GM19328 (cell line): ENCODE measurements around the gene IL3.
"Not testable (repeated sequence)": the region's sequence is repeated elsewhere in the genome, so short reads cannot be mapped to it uniquely, and the experiment has no call there.

Experiments used
- ATAC-seq: cut with Tn5 transposase; IDR thresholded peaks from one replicate; pipeline ENCODE4 v1.9.1; 2021; ENCODE audit warnings: mild to moderate bottlenecking, moderate library complexity; ENCODE audit not compliant: unreplicated experiment

The IL3 gene

GRCh38 chr5:132093271-132093670 lies 32.8 kb downstream of the IL3 start:
- ATAC-seq = no peak

- no peak for ATAC-seq
Measured at GRCh38 chr5:132094393-132095076, 34.1 kb downstream of the IL3 start.

GRCh38 chr5:132095077-132095410 lies 34.6 kb downstream of the IL3 start:
- no peak for ATAC-seq

- ATAC-seq = no peak
Measured at GRCh38 chr5:132095424-132095972, 35.0 kb downstream of the IL3 start.

- ATAC-seq = no peak
Measured at GRCh38 chr5:132096904-132097303, 36.4 kb downstream of the IL3 start.

- no peak for ATAC-seq
Measured at GRCh38 chr5:132098151-132098594, 37.7 kb downstream of the IL3 start.

- no peak for ATAC-seq
Measured at GRCh38 chr5:132098621-132099020, 38.2 kb downstream of the IL3 start.

- peak; percentile 32 for ATAC-seq
Measured at GRCh38 chr5:132099076-132099748, 38.8 kb downstream of the IL3 start.

- no peak for ATAC-seq
Measured at GRCh38 chr5:132099905-132100304, 39.5 kb downstream of the IL3 start.

GRCh38 chr5:132100672-132101261 lies 40.3 kb downstream of the IL3 start:
- no peak for ATAC-seq

GRCh38 chr5:132101385-132101880 lies 41.0 kb downstream of the IL3 start:
- no peak for ATAC-seq

GRCh38 chr5:132102101-132102701 lies 41.7 kb downstream of the IL3 start:
- ATAC-seq = no peak

- ATAC-seq = no peak
Measured at GRCh38 chr5:132102944-132103331, 42.5 kb downstream of the IL3 start.

- peak; percentile 61 for ATAC-seq
Measured at GRCh38 chr5:132103332-132103951, 43.0 kb downstream of the IL3 start.

GRCh38 chr5:132103969-132104391 lies 43.5 kb downstream of the IL3 start:
- peak; percentile 7 for ATAC-seq

GRCh38 chr5:132104556-132104955 lies 44.1 kb downstream of the IL3 start:
- ATAC-seq = no peak

GRCh38 chr5:132105688-132106087 lies 45.2 kb downstream of the IL3 start:
- no peak for ATAC-seq

GRCh38 chr5:132108495-132108894 lies 48.0 kb downstream of the IL3 start:
- ATAC-seq = not testable (repeated sequence)

- not testable (repeated sequence) for ATAC-seq
Measured at GRCh38 chr5:132108957-132109356, 48.5 kb downstream of the IL3 start.

- ATAC-seq = no peak
Measured at GRCh38 chr5:132109494-132110053, 49.1 kb downstream of the IL3 start.

GRCh38 chr5:132110195-132110594 lies 49.7 kb downstream of the IL3 start:
- ATAC-seq = no peak
